Measurements from ENCODE around the gene CYB5R3.

CYB5R3 gene

DNA sequence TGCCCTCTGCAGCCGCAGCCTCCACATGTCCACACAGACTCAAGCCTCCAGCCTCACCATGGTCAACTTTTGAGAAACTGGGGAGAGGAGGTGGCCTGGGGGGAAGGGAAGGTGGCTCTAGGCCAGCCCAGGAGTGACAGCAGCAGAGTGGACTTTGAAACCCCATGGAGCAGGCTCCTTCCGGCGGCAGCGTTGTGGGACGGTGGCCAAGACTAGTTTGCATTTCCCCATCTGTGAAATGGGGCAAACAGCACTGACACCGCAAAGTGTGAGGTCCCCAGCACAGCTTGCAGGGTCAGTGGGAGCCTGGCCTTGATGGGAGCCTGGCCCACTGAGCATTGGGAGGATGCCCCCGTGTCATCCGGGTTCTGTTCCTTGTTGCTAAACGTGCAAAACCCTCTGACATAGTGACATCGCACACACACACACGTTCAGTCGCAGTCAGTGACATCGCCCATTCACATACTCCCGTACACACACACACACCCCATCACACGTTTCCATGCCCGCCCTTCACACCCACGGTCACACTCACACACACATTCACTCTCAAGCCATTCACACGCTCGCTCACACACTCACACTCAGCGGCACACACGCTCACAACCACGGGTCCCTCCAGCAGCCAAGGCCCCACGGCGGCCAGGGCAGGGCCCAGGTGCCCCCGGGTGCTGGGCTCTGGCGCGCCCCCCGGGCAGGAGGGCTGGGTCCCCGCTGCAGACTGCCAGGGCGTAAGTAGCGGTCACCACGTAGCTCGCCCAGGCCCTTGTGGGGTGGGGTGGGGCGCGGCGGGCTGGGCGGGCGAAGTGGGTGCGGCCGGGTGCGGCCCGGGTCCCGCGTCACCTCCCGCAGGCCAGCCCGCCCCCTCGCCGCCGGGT is 585 bp downstream of the CYB5R3 start:
- TF ChIP-seq, protein P1, sequence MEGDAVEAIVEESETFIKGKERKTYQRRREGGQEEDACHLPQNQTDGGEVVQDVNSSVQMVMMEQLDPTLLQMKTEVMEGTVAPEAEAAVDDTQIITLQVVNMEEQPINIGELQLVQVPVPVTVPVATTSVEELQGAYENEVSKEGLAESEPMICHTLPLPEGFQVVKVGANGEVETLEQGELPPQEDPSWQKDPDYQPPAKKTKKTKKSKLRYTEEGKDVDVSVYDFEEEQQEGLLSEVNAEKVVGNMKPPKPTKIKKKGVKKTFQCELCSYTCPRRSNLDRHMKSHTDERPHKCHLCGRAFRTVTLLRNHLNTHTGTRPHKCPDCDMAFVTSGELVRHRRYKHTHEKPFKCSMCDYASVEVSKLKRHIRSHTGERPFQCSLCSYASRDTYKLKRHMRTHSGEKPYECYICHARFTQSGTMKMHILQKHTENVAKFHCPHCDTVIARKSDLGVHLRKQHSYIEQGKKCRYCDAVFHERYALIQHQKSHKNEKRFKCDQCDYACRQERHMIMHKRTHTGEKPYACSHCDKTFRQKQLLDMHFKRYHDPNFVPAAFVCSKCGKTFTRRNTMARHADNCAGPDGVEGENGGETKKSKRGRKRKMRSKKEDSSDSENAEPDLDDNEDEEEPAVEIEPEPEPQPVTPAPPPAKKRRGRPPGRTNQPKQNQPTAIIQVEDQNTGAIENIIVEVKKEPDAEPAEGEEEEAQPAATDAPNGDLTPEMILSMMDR (IDR thresholded peaks at IDR 0.05; ENCODE audit: low read depth, low read length, missing control alignments): no peak
- peak overlapping the region; percentile 91 for H3K4me3 ChIP-seq (ENCODE audit: low read depth, low read length)
- DNase-seq (ENCODE audit: low read depth): no peak

DNA sequence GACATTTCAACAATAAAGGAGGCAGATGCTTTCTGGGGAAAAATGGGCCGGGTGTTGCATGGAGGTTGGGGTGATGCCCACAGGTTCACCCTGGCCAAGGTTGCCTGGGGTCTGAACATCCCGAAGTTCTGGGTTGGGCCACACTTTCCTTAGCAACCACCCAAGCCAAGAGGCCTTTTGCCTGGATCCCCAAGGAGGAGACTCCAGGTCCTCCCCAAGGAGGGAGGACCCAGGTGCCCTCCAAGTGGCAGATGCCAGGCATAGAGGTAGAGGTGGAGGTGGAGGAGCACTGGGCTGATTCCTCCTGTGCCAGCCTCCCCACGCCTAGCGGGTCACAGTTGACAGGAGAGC is 1.2 kb downstream of the CYB5R3 start:
- TF ChIP-seq, protein P1 (IDR thresholded peaks at IDR 0.05; ENCODE audit: low read depth, low read length, missing control alignments): no peak
- H3K4me3 ChIP-seq (ENCODE audit: low read depth, low read length): peak overlapping the region; percentile 91
- no peak for DNase-seq (ENCODE audit: low read depth)

DNA sequence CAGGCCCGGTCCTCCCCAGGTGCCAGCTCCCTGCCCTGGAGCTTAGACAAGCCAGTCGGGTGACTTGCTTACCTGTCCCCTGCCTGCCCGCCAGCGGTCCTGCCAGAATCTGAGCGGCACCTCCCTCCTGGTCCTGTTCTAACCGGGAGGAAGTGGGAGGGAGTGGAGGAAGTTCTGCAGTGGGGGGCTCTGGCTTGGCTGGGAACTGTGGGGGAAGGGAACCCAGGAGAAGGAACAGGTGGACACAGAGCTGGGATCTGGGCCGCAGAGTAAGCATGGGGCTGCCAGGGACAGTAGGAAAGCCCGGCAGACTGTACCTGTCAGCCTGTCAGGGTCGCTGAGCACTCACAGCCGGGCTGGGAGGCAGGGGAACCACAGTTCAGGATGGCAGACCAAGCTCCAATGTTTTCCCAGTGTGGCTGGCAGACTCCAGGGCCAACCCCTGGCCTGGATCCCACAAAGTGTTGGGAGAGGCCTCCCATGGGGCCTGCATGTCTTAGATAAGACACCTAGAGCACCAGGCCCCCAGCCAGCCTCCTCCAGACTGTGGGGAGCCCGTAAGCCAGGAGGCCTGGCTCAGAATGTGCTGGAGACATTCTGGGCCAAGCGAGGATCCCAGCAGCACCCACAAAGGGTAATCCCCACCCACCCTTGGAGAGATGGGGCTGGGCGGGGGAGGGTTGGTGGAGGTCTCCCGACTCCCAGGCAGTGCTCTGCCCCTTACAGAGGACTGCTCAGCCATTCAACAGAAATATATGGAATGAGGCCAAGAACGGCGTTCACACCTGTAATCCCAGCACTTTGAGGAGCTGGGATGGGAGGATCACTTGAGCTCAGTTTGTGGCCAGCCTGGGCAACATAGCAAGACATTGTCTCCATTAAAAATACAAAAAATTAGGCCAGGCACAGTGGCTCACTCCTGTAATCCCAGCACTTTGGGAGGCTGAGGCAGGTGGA is 2.3 kb downstream of the CYB5R3 start:
- TF ChIP-seq, protein P1 (IDR thresholded peaks at IDR 0.05; ENCODE audit: low read depth, low read length, missing control alignments): no peak
- no peak overlapping the region for H3K4me3 ChIP-seq (ENCODE audit: low read depth, low read length)
- DNase-seq (ENCODE audit: low read depth): no peak

DNA sequence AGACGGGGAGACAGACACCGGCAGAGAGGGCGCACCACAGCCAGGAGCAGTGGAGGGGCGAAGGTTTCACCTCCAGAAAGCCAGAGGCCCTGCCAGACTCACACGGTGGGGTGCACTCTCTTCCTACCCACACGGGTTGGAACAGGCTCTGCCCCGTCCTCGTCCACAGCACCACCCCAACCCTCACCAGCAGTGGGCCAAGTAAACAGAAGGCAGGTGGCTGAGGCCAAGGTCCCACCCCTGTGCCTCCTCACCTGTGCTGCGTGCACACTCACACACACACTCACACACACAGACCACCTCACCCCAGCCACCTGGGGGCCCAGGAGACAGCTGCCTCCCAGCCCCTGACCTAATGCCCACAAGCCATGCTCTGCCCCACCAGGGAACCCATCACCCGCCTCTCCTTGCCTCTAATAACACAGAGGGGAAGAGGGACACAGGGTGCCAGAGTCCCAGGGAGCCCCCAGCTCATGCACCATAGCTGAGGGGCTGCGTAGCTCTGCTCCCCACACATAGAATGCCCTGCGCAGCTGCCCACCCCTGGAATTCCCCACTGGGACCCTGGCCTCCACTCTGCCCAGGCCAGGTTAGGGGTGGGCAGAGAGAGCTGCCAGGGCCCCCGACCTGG is 3.1 kb downstream of the CYB5R3 start:
- no peak overlapping the region for H3K4me3 ChIP-seq (ENCODE audit: low read depth, low read length)
- DNase-seq (ENCODE audit: low read depth): no peak
- TF ChIP-seq, protein P1 (IDR thresholded peaks at IDR 0.05; ENCODE audit: low read depth, low read length, missing control alignments): no peak

DNA sequence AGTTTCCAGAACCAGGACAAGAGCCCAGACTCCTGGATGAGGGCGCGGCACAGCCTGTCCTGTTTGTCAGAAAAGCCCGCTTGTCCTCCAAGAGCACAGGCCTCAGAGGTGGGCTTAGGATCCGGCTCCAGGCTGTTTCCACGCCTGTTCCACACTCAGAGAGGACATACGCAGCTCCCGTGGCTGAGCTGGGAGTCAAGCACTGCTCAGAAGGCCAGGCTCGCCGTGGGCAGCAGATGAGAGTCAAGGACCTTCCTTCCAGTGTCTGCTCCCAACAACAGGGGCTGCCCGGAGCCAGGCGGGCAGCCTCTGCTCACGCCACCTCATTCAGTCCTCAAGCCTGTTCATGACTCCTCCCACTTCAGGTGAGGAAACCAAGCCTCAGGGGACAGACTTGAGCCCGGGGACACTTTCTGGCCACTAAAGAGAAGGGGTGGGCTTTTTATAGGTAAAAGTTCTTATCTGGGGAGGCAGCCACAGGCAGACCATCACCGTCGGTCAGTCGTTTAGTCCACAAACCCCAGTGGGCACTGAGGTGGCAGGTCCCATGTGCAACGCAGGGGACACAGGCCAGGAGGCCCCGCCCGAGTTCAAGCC is 3.8 kb downstream of the CYB5R3 start:
- no peak for DNase-seq (ENCODE audit: low read depth)
- TF ChIP-seq, protein P1 (IDR thresholded peaks at IDR 0.05; ENCODE audit: low read depth, low read length, missing control alignments): no peak
- H3K4me3 ChIP-seq (ENCODE audit: low read depth, low read length): no peak overlapping the region
